NCI-H2107 (cell line): ENCODE measurements around the gene TBX21.

Source experiments
- DNase-seq: peaks from one replicate; lab custom pipeline; 2025; lab: John Stamatoyannopoulos, UW

TBX21 gene

DNA sequence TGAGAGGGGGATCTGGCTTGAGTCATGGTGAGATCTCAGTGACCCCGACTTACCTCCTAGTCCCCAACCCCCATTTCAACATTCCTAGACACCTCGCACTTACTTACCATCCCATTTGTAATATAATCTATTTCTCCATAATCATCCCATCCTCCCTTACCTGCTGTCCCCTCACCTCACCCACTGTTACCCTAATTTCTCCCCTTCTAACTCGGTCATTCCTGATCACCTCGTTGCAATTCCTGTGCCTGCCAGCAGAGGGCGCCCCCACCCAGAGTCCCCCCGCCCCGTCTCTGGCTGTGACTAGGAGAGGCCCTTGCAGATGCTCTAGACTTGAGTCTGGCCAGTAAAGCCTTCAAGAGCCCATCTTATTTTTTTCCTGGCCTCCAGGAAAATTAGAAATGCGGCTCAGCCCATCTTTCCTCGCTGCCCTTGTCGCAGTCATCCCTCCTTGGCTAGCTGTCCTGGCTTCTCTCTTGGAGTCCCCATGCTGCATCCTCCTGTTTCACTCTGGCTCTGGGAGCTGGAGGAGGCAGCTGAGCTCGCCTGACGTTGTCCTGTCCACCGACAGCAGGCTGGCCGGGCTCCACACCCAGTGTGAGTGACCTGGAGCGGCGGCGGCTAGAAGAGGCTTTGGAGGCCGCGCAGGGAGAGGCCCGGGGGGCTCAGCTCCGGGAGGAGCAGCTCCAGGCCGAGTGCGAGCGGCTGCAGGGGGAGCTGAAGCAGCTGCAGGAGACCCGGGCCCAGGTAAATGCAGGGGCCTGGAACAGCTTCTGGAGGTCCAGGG is 34.1 kb upstream of the TBX21 start:
- peak; percentile 15 for DNase-seq

DNA sequence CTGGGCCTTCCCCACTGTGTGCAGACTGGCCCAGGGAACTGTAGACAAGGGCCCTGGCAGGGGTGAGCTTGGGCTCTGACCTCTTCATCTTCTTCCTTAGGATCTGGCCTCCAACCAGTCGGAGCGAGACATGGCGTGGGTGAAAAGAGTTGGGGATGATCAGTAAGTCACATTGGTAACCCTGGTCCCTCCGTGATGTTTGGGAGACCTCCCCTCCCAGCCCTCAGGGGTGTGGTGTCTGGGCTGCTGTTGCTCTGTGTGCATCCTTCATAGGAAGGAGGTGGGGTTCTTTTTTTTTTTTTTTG is 33.5 kb upstream of the TBX21 start:
- DNase-seq = no peak

DNA sequence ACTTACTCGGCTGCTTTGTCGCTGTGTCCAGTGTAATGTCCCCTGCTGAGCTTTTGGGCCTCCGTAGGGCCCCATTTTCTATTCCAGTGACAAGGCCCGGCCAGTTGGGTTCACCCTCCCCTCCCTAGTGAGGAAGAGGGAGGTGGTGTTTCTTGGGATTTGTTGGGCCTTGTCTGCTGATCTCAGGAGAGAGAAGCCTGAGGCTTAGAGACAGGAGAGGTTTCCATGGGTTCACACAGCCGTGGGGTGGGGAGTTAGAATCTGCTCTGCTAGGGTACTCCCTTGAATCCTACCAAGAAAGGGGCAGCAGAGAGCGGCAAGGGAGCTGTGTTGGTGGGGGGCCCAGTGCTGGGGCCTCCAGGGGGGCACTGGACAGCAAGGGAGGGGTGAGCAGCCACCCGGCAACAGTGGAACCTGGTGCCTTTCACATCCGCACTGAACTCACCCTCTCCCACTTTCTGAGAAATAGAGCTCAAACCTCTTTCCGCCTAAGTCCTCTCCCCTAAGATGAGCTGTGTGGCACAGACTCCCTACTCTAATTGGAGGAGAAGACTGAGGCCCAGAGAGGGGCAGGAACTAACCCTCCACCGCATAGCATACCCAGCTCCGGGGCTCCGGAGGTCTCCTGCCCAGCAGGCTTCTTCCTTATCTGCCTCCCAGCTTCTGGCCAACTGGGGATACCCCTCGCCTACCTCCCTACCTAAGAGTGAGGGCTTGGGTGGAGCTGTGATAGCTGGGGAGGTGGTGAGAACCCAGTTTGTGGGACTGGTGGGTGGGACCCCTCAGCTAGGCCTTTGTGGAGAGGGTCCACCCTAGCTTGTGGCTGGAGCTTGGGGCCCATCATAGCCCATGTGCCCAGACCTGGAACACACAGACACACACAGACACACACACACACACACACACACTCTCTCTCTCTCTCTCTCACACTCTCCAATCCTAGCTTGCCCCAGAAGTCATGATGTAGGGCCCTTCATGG is 32.3 kb upstream of the TBX21 start:
- no peak for DNase-seq

DNA sequence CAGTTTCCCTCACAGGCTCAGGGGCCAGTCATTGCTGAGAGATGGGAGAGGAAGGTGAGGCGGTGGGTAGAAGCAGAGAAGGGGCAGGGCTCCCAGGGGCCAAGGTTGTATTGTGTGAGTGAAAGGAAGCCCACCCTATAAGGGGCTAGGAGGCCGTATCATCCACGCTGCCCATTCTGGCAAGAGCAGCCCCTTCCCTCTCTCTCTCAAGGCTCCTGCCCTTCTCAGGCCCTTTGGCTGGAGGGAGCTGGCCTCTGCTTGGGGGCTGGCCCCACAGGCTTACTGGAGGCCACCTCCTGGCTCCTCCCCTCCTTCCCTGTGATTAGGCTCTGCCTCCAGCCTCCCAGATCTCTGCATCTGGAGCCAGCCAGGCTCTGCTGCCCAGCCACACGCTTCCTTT is 31.4 kb upstream of the TBX21 start:
- no peak for DNase-seq

DNA sequence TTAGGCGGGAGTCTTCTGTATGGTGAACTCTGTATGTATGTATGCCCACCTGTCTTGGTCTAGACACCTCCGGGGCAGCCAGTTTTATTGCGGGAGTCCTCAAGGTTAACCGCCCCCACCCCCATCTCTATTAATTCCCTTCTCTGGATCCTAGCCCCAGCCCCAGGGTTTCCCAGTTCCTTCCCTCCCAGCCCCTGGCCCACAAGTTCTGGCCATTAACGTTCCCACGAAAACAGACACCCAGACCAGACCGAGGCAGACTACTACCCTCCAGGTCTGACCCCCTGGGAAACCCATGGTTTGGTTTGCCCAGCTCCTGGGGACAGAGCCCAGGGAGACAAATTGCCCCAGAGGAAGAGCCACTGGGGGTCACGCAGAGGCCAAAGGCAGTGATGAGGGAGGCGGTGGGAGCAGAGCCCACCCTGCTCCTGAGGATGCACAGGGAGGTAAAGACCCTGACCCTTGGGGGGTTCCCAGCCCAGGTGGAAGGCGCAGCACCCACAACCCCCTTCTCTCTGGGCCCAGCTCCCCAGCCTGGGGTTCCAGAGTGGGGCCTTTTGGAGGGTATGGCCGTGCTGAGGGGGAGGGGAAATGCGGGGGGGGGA is 30.5 kb upstream of the TBX21 start:
- no peak for DNase-seq

DNA sequence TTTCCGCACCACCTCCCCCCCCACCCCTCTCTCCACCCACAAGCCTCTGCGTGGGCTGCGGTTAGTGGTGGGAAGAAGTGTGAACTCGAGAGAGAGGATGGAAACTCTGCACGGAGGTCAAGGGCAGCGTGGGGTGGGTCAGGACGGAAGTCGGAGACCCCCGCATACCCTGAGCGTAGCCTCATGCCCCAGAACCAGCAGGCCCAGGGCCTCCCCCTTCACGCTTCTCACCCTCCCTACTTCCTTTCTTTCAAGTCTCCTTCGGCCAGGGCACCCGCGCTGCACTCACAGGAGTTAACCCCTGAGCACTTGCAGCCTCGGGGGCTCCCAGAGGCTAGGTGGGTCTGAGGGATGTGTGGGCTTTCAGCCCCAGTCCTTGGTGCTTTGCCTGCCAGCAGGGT is 29.8 kb upstream of the TBX21 start:
- DNase-seq = no peak

DNA sequence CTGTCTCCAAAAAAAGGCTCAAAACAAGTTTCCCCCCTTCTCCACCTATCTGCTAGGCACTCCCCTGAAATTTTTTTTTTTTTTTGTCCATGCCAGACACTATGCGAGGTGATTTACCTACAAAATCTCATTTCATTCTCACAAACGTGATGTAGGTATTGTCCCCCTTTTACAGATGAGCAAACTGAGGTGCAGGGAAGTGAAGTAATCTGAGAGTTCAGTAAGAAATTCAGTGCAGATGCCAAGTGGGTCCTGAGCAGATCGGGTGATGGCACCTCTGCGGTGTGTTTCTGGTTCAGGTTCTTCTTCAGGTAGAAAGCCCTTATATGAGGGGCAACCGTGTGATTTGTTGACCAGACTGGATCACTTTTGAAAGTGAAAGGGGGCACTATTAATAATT is 29.4 kb upstream of the TBX21 start:
- DNase-seq = no peak

DNA sequence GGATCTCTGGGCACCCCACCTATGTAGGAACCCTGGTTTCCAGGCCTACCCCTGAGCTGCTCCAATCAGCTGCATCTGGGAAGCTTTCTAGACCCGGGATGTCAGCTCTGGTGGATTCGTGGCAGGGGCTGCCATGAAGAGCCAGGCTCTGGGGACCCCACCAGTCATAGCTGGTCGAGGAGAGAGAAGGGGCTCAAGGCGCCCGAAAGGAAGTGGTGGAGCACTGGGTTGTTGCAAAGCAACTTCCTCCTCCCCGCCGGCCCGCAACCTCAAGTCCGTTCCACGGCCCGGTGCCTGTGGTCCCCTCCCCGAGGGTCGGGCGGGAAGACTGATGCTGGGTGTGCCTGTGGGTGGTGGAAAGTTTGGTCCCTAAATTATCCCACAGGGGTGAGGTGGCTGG is 28.9 kb upstream of the TBX21 start:
- DNase-seq = no peak

DNA sequence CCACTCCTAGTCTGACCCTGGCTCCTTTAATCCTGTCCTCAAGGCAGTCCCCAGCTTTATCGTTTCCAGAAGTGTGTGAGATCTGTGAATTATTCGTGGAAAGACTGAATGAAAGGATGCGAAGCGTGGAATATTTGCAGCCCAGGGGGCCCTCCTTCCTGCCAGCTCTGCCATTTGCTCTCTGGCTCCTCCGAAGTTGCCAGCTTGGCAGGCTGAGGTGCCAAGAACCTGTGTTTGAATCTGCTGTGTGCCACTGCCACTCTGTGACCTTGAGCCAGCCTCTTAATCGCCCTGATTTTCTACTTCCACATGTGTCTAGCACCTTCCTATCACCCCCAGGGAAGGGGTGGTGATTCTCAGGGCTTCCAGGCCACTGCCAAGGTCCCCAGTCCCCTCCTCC is 28.3 kb upstream of the TBX21 start:
- no peak for DNase-seq

DNA sequence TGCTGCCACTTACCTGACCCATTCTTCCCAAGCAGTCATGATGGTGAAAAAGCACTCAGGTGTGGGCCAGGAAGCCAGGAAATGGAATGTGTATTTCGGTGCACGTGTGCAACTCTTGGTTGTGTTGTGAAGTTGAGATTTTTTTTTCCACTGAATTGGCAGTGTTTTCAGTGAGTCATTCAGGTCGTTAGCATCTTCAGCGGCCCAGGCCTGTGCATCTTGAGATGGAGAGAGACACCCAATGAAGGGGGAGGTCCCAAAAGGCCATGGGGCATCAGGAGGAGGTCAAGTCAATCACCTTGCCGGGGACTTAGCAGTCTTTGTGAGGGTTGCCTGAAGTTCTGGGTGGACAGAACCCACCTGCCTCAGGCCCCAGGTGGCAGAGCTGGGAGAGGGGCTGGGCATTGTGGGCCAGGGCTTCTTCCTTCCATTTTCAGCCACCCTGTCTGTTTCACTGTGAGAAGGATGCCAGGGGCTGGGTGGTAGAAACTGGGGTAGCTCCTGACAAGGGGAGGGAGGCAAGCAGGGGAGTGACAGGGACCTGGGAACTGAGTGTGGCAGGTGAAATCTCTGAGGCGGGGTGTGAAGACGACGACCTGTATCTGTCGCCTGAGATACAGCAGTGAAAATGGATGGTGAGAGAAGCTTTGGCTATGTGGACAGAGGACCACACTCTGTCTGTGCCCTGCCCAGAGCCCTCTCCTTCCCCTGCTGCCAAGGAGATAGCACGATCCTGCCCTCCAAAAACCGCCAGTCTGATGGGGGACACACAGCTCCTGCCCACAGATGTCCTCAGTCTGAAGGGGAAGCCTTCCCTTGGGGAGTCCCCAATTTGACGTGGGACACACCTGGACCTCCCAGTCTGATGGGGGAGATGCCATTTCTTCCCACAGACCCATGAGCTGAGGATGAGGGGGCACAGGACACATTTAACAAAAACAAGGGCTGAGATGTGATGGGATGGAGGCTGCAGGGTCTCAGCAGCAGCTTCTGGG is 27.2 kb upstream of the TBX21 start:
- DNase-seq = no peak

DNA sequence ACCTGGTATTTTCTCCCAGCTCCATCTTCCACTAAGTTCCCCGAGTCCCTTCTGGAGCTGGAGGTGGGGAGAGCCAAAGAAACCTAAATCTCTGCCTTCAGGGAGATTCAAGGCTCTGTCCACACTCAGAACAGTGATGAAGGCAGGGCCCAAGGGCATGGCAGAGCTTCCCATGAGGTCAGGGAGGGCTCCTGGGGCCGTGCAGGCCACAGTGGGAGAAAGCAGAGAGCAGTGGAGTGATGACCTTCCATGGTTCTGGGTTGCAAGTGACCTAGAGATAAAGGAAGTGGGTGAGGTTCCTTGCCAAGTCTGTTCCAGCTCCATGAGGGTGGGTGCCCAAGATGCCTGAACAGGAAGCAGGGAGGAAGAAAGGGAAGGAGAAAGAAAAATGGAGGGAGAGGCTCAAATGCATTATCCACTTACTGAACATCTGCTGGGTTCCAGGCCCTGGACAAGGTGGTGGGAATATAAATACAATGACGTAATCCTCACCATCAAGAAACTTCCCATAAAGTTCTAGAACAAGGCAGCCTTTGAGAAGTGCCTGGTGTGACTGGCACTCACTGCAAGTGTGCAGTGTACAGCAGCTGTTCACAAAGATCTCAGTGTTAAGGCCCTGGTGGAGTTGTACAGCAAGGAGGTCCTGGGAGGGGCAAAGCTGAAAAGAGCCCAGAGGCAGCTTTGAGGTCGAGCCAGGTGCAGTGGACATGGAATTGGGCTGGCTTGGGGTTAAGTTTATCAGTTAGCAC is 25.8 kb upstream of the TBX21 start:
- no peak for DNase-seq

DNA sequence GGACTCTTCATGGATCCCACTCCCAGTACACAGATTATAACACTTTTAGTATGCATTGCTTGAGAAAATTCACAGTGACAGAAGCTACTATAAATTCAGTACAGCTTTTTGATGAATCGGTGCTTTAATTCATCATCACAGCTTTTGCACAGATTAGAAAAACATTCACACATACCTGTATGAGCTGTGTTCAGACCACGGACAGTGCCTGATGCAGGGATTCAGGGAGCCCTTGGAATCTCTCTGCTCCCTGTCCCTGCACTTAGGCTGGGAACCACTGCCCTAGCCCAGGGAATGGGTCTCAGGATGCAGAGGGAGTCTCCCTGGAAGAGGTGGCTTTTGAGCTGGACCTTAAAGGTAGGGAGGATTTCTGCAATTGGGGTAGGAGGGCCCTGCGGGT is 25.2 kb upstream of the TBX21 start:
- DNase-seq = no peak

DNA sequence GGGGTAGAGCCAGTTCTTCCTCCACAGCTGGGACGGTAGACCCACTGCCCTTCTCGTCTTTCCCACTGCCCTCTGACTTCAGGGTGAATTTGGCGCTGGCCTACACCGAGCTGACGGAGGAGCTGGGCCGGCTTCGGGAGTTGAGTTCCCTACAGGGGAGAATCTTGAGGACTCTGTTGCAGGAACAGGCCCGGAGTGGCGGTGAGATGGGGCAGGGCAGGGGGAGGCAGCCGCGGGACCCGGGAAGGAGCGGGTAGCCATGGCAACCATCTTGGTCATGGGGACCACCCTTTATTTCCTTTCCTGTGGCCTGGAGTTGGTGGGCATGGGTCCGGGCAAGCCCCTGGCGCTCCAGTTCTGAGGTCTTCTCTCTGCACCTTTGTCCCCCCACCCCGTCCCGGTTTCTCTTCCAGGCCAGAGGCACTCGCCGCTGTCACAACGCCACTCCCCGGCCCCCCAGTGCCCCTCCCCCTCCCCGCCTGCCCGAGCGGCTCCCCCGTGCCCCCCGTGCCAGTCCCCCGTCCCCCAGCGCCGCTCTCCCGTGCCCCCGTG is 24.6 kb upstream of the TBX21 start:
- no peak for DNase-seq

DNA sequence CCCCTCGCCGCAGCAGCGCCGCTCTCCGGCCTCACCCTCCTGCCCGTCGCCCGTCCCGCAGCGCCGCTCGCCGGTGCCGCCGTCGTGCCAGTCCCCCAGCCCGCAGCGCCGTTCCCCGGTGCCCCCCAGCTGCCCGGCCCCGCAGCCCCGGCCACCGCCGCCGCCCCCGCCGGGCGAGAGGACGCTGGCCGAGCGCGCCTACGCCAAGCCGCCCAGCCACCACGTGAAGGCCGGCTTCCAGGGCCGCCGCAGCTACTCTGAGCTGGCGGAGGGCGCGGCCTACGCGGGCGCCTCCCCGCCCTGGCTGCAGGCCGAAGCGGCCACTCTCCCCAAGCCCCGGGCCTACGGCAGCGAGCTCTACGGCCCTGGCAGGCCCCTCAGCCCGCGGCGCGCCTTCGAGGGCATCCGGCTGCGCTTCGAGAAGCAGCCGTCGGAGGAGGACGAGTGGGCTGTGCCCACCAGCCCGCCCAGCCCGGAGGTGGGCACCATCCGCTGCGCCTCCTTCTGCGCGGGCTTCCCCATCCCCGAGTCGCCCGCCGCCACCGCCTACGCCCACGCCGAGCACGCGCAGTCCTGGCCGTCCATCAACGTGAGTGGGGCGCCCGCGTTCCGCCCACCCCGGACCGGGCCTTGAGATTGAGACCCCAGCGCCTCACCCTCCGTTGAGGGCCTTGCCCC is 24.0 kb upstream of the TBX21 start:
- no peak for DNase-seq

DNA sequence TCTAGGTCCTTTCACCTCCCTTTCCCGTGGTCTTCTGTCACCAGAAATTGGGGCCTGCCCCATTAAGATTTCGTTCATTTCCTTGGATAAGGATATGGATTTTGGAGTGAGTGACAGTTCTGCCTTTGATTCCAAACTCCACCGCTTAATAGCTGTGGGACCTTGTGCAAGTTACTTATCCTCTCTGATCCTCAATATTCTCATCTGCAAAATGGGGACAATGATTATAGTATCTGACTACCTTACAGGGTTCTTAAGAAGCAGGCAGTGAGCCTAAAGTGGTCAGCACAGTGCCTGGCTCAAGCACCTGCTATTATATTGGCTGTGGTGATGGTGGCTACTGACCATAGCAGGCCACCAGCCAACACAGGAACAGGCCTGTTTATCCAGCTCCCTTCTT is 23.4 kb upstream of the TBX21 start:
- no peak for DNase-seq

DNA sequence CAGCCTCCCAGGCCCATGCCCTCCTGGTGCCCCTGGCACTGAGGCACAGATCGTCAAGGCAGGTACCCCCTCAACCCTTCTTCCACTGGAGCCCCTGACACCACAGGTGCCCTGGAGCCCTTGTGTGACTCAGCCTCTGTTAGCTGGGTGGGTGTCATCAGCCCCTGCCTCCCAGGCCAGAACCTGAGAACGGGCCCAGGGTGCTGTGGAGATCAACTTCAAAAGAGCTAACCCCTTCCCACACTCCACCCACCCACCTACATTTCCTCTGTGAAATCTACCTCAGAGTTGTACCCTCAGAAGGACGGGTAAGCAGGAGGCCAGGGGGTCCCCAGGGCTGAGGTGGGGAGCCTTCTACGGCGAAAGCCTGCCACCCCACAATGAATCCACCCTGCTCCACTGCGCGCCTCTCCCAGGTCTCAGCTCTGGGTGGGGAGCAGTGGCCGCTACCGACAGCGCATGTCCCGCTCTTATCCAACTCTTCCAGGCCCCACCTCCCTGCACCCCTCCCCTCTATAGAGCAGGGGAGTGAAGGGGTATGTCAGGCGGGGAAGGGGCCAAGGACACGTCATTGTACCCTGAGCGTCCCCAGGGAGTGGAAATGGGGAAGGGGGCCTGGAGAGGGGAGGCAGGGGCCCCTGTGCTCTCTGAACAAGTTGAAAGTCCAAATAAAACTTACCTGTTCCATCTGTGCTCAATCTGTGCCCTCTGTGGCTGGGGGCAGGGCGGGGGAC is 21.5 kb upstream of the TBX21 start:
- no peak for DNase-seq

DNA sequence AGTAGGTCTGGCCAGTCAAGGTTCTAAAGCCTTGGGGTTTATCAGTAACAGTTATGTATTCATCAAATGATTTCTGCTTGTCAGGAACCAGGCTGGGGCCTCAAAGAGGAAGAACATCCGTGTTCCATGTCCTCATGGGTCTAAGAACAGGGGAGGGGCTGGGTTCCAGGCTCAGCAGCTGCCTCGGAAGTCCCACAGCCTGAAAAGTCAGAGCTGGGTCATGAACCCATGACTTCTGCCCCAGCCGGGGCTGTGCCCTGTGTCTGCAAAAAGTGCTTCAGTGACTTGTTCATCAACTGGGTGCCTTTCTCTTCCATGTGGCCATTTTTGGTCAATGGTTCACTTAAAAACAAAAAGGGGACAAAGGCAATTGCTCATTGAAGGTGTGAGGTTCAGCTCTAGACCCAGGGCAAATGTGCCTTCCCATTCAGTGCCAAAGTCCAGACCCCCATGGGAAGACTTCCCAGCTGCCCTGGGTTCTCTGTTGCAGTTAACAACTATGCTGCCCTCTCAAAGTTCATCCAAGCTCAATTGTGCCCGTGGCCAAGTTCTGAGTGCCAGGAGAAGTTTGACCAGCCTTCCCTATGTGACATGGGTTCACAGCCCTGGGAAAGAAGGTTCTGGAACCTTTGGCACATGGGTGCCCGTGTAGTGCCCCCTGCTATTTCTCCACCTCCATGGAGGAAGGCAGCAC is 20.6 kb upstream of the TBX21 start:
- DNase-seq = no peak

DNA sequence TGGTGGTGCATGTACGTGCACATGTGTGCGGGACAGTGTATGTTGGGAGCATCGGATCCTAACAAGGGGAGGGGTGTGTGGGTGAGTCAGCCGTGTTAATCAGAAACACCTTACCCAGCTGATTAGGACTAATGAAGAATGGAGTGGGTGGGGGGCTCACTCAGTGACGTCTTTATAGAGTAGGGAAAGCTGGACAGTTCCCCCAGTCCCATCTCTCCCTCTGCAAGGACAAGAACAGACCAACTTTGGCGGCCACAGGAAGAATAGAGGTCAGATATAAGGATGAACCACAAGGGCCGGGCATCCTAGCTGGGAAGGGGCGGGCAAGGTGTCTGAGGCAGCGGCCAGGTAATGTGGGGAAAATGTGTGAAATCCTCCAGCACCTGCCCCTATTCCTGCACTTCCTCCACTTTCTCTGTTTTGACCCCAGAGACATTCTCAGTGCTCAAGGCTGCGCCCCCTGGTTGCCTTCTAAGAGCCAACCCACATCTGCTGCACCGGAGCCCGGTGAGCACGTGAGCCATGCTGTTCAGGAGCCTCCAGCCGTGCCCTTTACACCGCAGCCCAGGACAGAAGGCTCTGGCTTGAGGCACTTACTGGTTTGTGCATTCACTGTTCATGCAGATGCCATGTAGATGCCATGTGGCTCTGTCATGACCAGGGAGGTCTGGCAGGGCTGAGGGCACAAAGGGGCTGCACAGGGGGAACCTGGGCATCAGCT is 18.9 kb upstream of the TBX21 start:
- DNase-seq = no peak
